ENCODE measurements around the gene TRPM8.

The TRPM8 gene

GRCh38 chr2:234026693-234027254 is 109.6 kb downstream of the TRPM8 start:
- no peak for DNase-seq
- in situ Hi-C loops (cut with MboI; ENCODE audit: low pct_unique_long_range_greater_than_20kb, low sequenced_read_pairs) = no loop called here

GRCh38 chr2:234027641-234028040 is 110.5 kb downstream of the TRPM8 start:
- no peak for DNase-seq
- in situ Hi-C loops (cut with MboI; ENCODE audit: low pct_unique_long_range_greater_than_20kb, low sequenced_read_pairs) = no loop called here

GRCh38 chr2:234029150-234029733 is 112.1 kb downstream of the TRPM8 start:
- in situ Hi-C loops (cut with MboI; ENCODE audit: low pct_unique_long_range_greater_than_20kb, low sequenced_read_pairs) = no loop called here
- no peak for DNase-seq

GRCh38 chr2:234031207-234031606 is 114.0 kb downstream of the TRPM8 start:
- no peak for DNase-seq
- in situ Hi-C loops (cut with MboI; ENCODE audit: low pct_unique_long_range_greater_than_20kb, low sequenced_read_pairs) = no loop called here

GRCh38 chr2:234032279-234032856 is 115.2 kb downstream of the TRPM8 start:
- in situ Hi-C loops (cut with MboI; ENCODE audit: low pct_unique_long_range_greater_than_20kb, low sequenced_read_pairs) = no loop called here

GRCh38 chr2:234033174-234033573 is 116.0 kb downstream of the TRPM8 start:
- no peak for DNase-seq

More at GRCh38 chr2:234032279-234032856, 115.2 kb downstream of the TRPM8 start:
- no peak for DNase-seq

GRCh38 chr2:234033885-234034284 is 116.7 kb downstream of the TRPM8 start:
- DNase-seq = no peak
- in situ Hi-C loops (cut with MboI; ENCODE audit: low pct_unique_long_range_greater_than_20kb, low sequenced_read_pairs) = no loop called here

More at GRCh38 chr2:234033174-234033573, 116.0 kb downstream of the TRPM8 start:
- in situ Hi-C loops (cut with MboI; ENCODE audit: low pct_unique_long_range_greater_than_20kb, low sequenced_read_pairs) = no loop called here

GRCh38 chr2:234038076-234038802 is 121.1 kb downstream of the TRPM8 start:
- DNase-seq = no peak
- in situ Hi-C loops (cut with MboI; ENCODE audit: low pct_unique_long_range_greater_than_20kb, low sequenced_read_pairs) = no loop called here

- in situ Hi-C loops (cut with MboI; ENCODE audit: low pct_unique_long_range_greater_than_20kb, low sequenced_read_pairs) = no loop called here
- no peak for DNase-seq
Observed at GRCh38 chr2:234044157-234044556, 127.0 kb downstream of the TRPM8 start.

- in situ Hi-C loops (cut with MboI; ENCODE audit: low pct_unique_long_range_greater_than_20kb, low sequenced_read_pairs) = no loop called here
Observed at GRCh38 chr2:234046521-234046920, 129.3 kb downstream of the TRPM8 start.

GRCh38 chr2:234047361-234047760 is 130.2 kb downstream of the TRPM8 start:
- DNase-seq = no peak
- in situ Hi-C loops (cut with MboI; ENCODE audit: low pct_unique_long_range_greater_than_20kb, low sequenced_read_pairs) = no loop called here

More at GRCh38 chr2:234046521-234046920, 129.3 kb downstream of the TRPM8 start:
- no peak for DNase-seq

GRCh38 chr2:234048049-234048448 is 130.9 kb downstream of the TRPM8 start:
- in situ Hi-C loops (cut with MboI; ENCODE audit: low pct_unique_long_range_greater_than_20kb, low sequenced_read_pairs) = no loop called here
- no peak for DNase-seq

- DNase-seq = no peak
- in situ Hi-C loops (cut with MboI; ENCODE audit: low pct_unique_long_range_greater_than_20kb, low sequenced_read_pairs) = no loop called here
Observed at GRCh38 chr2:234050455-234051135, 133.4 kb downstream of the TRPM8 start, which contains the start of gene SPP2. Gene SPP2 (plus strand): TSS chr2:234050702. CDS start chr2:234050787, 85 bp downstream.

- in situ Hi-C loops (cut with MboI; ENCODE audit: low pct_unique_long_range_greater_than_20kb, low sequenced_read_pairs) = no loop called here
- DNase-seq = no peak
Observed at GRCh38 chr2:234051374-234052070, 134.3 kb downstream of the TRPM8 start.

GRCh38 chr2:234058881-234059280 is 141.7 kb downstream of the TRPM8 start:
- DNase-seq = no peak
- in situ Hi-C loops (cut with MboI; ENCODE audit: low pct_unique_long_range_greater_than_20kb, low sequenced_read_pairs) = no loop called here

GRCh38 chr2:234060236-234060635 is 143.1 kb downstream of the TRPM8 start:
- in situ Hi-C loops (cut with MboI; ENCODE audit: low pct_unique_long_range_greater_than_20kb, low sequenced_read_pairs) = no loop called here
- DNase-seq = no peak

GRCh38 chr2:234061624-234062257 is 144.6 kb downstream of the TRPM8 start:
- no peak for DNase-seq
- in situ Hi-C loops (cut with MboI; ENCODE audit: low pct_unique_long_range_greater_than_20kb, low sequenced_read_pairs) = no loop called here

- in situ Hi-C loops (cut with MboI; ENCODE audit: low pct_unique_long_range_greater_than_20kb, low sequenced_read_pairs) = no loop called here
- no peak for DNase-seq
Observed at GRCh38 chr2:234066587-234066986, 149.4 kb downstream of the TRPM8 start.

Measured in KBM-7 (cell line).